OCI-LY3 (cell line): ENCODE measurements around the gene SLCO1C1.

Experiments used
- CTCF ChIP-seq: fragments of 200-600, 300-600 bp; sonication (generic); IDR thresholded peaks from 2 replicates; pipeline ENCODE4 v1.5.1; 2014; ENCODE audit warnings: antibody characterized with exemption, low read length, low read depth
- EZH2phosphoT487 ChIP-seq: fragments of 200-600 bp; shearing (Covaris generic); IDR thresholded peaks from 2 replicates; pipeline ENCODE4 v1.6.1; 2018; ENCODE audit warnings: antibody characterized with exemption, mixed run types, low read depth

GRCh38 chr12:20798554-20798953, 103.4 kb downstream of the SLCO1C1 start:
- peak; percentile 48 for TF ChIP-seq CTCF
- TF ChIP-seq EZH2phosphoT487 = no peak
